Activated CD8-positive, alpha-beta memory T cell treated with anti-CD3 and anti-CD28 coated beads for 1 hour (primary cell): ENCODE data around the gene POLR3E.

ENCODE experiments used
- DNase-seq, 2 donors: peaks; one replicate each; pipeline ENCODE4 v3.0.0-alpha.2; 2020; ENCODE audit warnings: low read depth in 1 of 2; ENCODE audit errors: extremely low read depth in 1 of 2

Gene POLR3E

GRCh38 chr16:22297114-22297870, at the start of gene POLR3E:
POLR3E (plus strand) TSS chr16:22297409; CDS start chr16:22302969, 5,560 bp downstream.
- DNase-seq, result peak; percentile 98 to 100

GRCh38 chr16:22250522-22250921, 46.7 kb upstream of the POLR3E start:
- no peak for DNase-seq

GRCh38 chr16:22252317-22252716, 44.9 kb upstream of the POLR3E start:
- DNase-seq, result no peak

- DNase-seq, result no peak
Observed at GRCh38 chr16:22253272-22253671, 43.9 kb upstream of the POLR3E start.

- DNase-seq, result no peak
Observed at GRCh38 chr16:22255335-22255734, 41.9 kb upstream of the POLR3E start.

GRCh38 chr16:22257440-22257839, 39.8 kb upstream of the POLR3E start:
- DNase-seq, result no peak

- no peak for DNase-seq
Observed at GRCh38 chr16:22260490-22260889, 36.7 kb upstream of the POLR3E start.

- no peak for DNase-seq
Observed at GRCh38 chr16:22262460-22262859, 34.7 kb upstream of the POLR3E start.

GRCh38 chr16:22264786-22265185, 32.4 kb upstream of the POLR3E start:
- DNase-seq, result no peak

- no peak for DNase-seq
Observed at GRCh38 chr16:22265351-22265750, 31.9 kb upstream of the POLR3E start.

GRCh38 chr16:22266546-22266945, 30.7 kb upstream of the POLR3E start:
- DNase-seq, result no peak

GRCh38 chr16:22267764-22268163, 29.4 kb upstream of the POLR3E start:
- no peak for DNase-seq

- DNase-seq, result no peak
Observed at GRCh38 chr16:22270525-22270924, 26.7 kb upstream of the POLR3E start.

GRCh38 chr16:22272870-22273650, 24.1 kb upstream of the POLR3E start:
- no peak for DNase-seq

- no peak for DNase-seq
Observed at GRCh38 chr16:22274916-22275315, 22.3 kb upstream of the POLR3E start.

- DNase-seq, result no peak
Observed at GRCh38 chr16:22278441-22279230, 18.6 kb upstream of the POLR3E start.

- no peak for DNase-seq
Observed at GRCh38 chr16:22282254-22282892, 14.8 kb upstream of the POLR3E start.

GRCh38 chr16:22284637-22285036, 12.6 kb upstream of the POLR3E start:
- no peak for DNase-seq

GRCh38 chr16:22285080-22285479, 12.1 kb upstream of the POLR3E start:
- no peak for DNase-seq

GRCh38 chr16:22291020-22291419, 6.2 kb upstream of the POLR3E start:
- no peak for DNase-seq

- no peak for DNase-seq
Observed at GRCh38 chr16:22291860-22292318, 5.3 kb upstream of the POLR3E start.
